ENCODE results near the gene WDR6. TPM values are rescaled to one million over a fixed set of nuclear protein-coding genes. Genes with fewer than 3 reads are reported as not detected.

The WDR6 gene
- total RNA-seq, 1 experiment from 2014 or later = 174 TPM

- TF ChIP-seq REST (IDR thresholded peaks at IDR 0.05; ENCODE audit: low read depth) (no peak), ELF1 (IDR thresholded peaks at IDR 0.05; ENCODE audit: borderline replicate concordance, low read depth) (no peak), EZH2phosphoT487 (IDR thresholded peaks at IDR 0.05; ENCODE audit: borderline replicate concordance) (no peak), CBX3 (IDR thresholded peaks at IDR 0.05; ENCODE audit: low read depth) (no peak; the same call in 1 of the 2 replicates), ZNF274 (IDR thresholded peaks at IDR 0.05; ENCODE audit: low read depth, low read length) (no peak), POLR2AphosphoS5 (IDR thresholded peaks at IDR 0.05; ENCODE audit: low read depth, low read length) (peak; percentile 57), JUND (IDR thresholded peaks at IDR 0.05) (peak; percentile 80), ZBTB33 (IDR thresholded peaks at IDR 0.05; ENCODE audit: extremely low read depth, insufficient replicate concordance, low read length) (no peak), ZFX (IDR thresholded peaks at IDR 0.05) (peak; percentile 97), EGR1 (IDR thresholded peaks at IDR 0.05; ENCODE audit: low read depth) (peak; percentile 98), TCF7L2 (IDR thresholded peaks at IDR 0.05; ENCODE audit: borderline replicate concordance, extremely low read depth, insufficient read depth, insufficient read length) (peak; percentile 55), EZH2 (IDR thresholded peaks at IDR 0.05) (no peak)
- TF ChIP-seq, protein P1, sequence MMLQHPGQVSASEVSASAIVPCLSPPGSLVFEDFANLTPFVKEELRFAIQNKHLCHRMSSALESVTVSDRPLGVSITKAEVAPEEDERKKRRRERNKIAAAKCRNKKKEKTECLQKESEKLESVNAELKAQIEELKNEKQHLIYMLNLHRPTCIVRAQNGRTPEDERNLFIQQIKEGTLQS (IDR thresholded peaks at IDR 0.05) = no peak
Observed at GRCh38 chr3:48989796-48990635, 17.2 kb upstream of the WDR6 start, which contains the start of gene P4HTM (continued).
